Activated CD8-positive, alpha-beta T cell treated with anti-CD3 and anti-CD28 coated beads, Interleukin-2, amount 10 ng/mL, durations not matched to agents 7 days and 5 days (primary cell): Measurements from ENCODE around the gene KAT7. TPM values are rescaled to one million over a fixed set of nuclear protein-coding genes. Genes with fewer than 3 reads are reported as not detected.

ENCODE experiments used
- ATAC-seq: fragments of 150-1000 bp; cut with Tn5 transposase; one replicate; pipeline ENCODE4 v1.10.0; 2021; ENCODE audit warnings: moderate library complexity
- CTCF ChIA-PET: fragments of 350-600 bp; sonication (Branson Sonifier 250); formaldehyde crosslinking; loops from one replicate; lab custom pipeline; 2021; ENCODE audit warnings: antibody characterized with exemption; lab: Charles Lee
- POLR2A ChIA-PET: fragments of 350-600 bp; sonication (Branson Sonifier 250); formaldehyde crosslinking; loops from one replicate; lab custom pipeline; 2021; ENCODE audit warnings: antibody characterized with exemption; lab: Charles Lee
- DNase-seq: peaks from one replicate; pipeline ENCODE4 v3.0.0-alpha.2; 2020
- H3K27ac Mint-ChIP-seq: one replicate; pipeline ENCODE4 v1.8.0; 2021; ENCODE audit warnings: mild to moderate bottlenecking, mixed read lengths
- H3K27me3 Mint-ChIP-seq: one replicate; pipeline ENCODE4 v1.8.0; 2021; ENCODE audit warnings: low read depth, mixed read lengths
- H3K36me3 Mint-ChIP-seq: one replicate; pipeline ENCODE4 v1.8.0; 2021; ENCODE audit warnings: low read depth, mixed read lengths
- H3K4me1 Mint-ChIP-seq: one replicate; pipeline ENCODE4 v1.8.0; 2021; ENCODE audit warnings: low read depth, mixed read lengths
- H3K4me3 Mint-ChIP-seq: one replicate; pipeline ENCODE4 v1.8.0; 2021; ENCODE audit warnings: mild to moderate bottlenecking, mixed read lengths
- H3K9me3 Mint-ChIP-seq: one replicate; pipeline ENCODE4 v1.8.0; 2022; ENCODE audit warnings: mixed read lengths; ENCODE audit not compliant: insufficient read depth
- total RNA-seq, 2 experiments: library from RNA; stranded (reverse); gene quantifications; one replicate each; pipeline ENCODE4 v1.2.3, GENCODE V29; 2021

KAT7 gene
- total RNA-seq, 2 experiments from 2014 or later = 75.8 to 76.0 TPM

DNA sequence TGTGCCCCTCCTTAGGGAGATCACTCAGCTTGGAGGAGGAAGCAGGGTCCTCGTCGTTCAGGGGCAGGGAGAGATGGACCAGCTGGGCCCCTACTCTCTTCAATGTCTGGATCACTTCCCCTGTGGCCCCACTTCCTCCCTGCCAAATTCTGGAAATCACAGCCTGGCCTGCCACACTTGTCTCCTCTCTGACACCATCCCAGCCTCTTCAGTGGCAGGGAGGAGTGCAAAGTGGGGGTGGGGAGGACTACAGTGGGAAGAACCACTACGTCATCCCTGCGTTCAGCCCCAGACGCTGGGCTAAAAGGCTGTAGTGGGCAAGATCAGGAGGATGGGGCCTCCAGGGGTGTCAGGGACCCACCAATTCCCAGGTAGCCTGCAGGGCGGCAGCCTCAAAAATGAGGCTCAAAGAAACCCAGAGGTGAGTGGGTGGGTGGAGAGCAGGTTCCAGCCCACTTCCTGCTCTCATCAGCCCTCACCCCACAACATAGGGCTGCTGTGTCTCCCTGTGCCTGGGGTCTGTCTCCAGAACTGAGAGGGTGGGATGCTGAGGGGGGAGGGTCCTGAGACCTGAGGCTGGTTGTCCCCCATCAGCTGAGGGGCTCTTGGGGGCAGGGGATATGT, 84.4 kb downstream of the KAT7 start:
- Mint-ChIP-seq H3K36me3 (no peaks in the 10 kb centered on the region), H3K27ac (peak overlapping the region; percentile 52), H3K9me3 (no peaks in the 10 kb centered on the region), H3K4me1 (peaks cover 14% of the 10 kb centered on the region), H3K4me3 (no peak overlapping the region), H3K27me3 (peaks cover 6% of the 10 kb centered on the region)
- ChIA-PET CTCF (interaction anchor here (1.1 to 9.8 kb wide), 3 partner anchors 11 to 222 kb away, joined by 4 to 137 read pairs (median 4); partner anchors contain the start of genes DLX3 and PDK2), POLR2A (interaction anchor here (0.6 kb wide), 1 partner anchor 513 kb away, joined by 3 read pairs; no protein-coding TSS in a partner anchor)
- DNase-seq = no peak
- ATAC-seq = no peak

DNA sequence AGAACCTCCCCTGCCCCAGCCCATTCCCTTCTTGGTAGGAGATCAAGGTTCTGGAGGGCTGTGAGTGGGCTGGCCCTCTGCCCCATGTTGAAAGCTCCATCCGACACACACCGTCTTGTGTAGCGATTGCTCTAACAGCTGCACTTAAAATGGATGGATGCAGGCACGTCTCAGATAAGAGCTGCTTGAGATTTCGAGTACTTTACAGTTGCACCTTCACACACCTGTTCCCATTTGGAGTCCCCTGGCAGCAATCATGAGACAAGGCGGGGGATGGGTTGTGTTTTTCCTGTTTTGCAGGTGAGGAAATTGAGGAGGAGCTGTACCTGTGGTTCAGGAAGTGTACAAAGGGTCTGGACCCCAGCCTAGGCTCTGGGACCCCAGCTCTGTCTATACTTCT, 85.0 kb downstream of the KAT7 start:
- peaks cover 6% of the 10 kb centered on the region for H3K27me3 Mint-ChIP-seq
- no peaks in the 10 kb centered on the region for H3K36me3 Mint-ChIP-seq
- H3K4me1 Mint-ChIP-seq = peaks cover 14% of the 10 kb centered on the region
- POLR2A ChIA-PET = no interaction called here
- H3K9me3 Mint-ChIP-seq = no peaks in the 10 kb centered on the region
- DNase-seq (no peak), ATAC-seq (no peak)
- CTCF ChIA-PET = interaction anchor here (1.2 to 9.8 kb wide), 2 partner anchors 12 to 124 kb away, joined by 4 to 137 read pairs; partner anchors contain the start of gene DLX3
- H3K27ac Mint-ChIP-seq = peak overlapping the region; percentile 24
- no peak overlapping the region for H3K4me3 Mint-ChIP-seq

DNA sequence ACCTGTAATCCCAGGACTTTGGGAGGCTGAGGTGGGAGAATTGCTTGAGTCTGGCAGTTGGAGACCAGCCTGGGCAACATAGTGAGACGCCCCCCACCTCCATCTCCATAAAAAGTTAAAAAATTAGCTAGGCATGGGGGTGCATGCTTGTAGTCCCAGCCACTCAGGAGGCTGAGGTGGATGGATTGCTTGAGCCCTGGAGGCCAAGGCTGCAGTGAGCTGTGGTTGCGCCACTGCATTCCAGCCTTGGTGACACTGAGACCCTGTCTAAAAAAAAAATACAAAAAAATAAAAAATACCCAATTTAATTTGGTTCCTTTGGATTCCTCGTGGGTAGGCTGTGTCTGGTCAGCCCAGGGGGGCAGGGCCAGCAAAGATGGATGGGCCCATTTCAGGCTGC, 85.4 kb downstream of the KAT7 start:
- ChIA-PET CTCF (interaction anchor here (1.2 to 9.8 kb wide), 2 partner anchors 12 to 124 kb away, joined by 4 to 137 read pairs; partner anchors contain the start of gene DLX3), POLR2A (no interaction called here)
- H3K9me3 Mint-ChIP-seq = no peaks in the 10 kb centered on the region
- no peak for DNase-seq
- H3K27ac Mint-ChIP-seq = peak overlapping the region; percentile 24
- peaks cover 14% of the 10 kb centered on the region for H3K4me1 Mint-ChIP-seq
- no peak overlapping the region for H3K4me3 Mint-ChIP-seq
- H3K36me3 Mint-ChIP-seq = no peaks in the 10 kb centered on the region
- no peak for ATAC-seq
- peaks cover 8% of the 10 kb centered on the region for H3K27me3 Mint-ChIP-seq

DNA sequence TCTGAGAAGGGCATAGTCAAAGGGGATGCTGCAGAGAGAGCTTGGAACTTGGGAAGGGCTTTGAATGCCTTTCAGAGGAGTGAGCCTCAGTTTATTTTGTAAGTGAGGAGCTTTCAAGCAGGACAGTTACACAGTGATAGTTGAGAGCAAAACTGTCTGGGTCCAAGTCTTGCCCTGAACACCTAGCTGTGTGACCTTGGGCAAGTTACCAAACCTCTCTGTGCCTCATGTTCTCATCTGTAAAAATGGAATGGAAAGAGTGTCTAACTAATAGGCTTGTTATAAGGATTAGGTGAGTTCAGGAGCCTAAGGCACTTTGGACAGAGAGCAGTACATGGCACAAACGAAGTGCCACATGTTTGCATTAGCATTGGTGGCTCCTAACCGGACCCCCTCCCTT, 86.4 kb downstream of the KAT7 start:
- DNase-seq (no peak), ATAC-seq (no peak)
- POLR2A ChIA-PET = interaction anchor here (0.5 kb wide), 1 partner anchor 56 kb away, joined by 3 read pairs; no protein-coding TSS in a partner anchor
- H3K4me1 Mint-ChIP-seq = peaks cover 14% of the 10 kb centered on the region
- no peaks in the 10 kb centered on the region for H3K36me3 Mint-ChIP-seq
- no peak overlapping the region for H3K4me3 Mint-ChIP-seq
- CTCF ChIA-PET = interaction anchor here (1.2 to 9.8 kb wide), 2 partner anchors 8 to 123 kb away, joined by 3 to 137 read pairs; partner anchors contain the start of gene DLX3
- H3K27me3 Mint-ChIP-seq = peaks cover 17% of the 10 kb centered on the region
- H3K9me3 Mint-ChIP-seq = no peaks in the 10 kb centered on the region
- no peak overlapping the region for H3K27ac Mint-ChIP-seq

DNA sequence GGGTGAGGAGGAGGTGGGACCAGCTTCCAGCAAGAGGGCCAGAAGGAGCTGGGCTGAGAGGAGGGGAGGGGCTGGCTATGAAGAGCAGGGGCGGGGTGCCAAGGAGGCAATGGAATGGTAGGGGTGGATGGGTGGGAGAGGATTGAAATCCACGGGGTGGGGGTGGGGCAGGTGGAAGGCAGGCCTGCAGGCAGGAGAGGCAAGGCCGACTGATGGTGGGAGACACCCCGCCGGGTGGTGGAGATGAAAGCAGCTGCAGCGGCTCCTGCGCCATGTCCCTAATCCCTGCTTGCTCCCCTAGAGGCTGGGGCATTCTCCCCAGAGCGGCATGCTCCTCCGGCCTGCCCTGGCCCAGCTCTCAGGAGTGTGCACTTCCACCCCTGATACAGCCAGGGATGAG, 87.2 kb downstream of the KAT7 start:
- ChIA-PET POLR2A (no interaction called here), CTCF (interaction anchor here (0.7 to 9.8 kb wide), 5 partner anchors 9 to 122 kb away, joined by 3 to 137 read pairs (median 4); partner anchors contain the start of gene DLX3)
- Mint-ChIP-seq H3K27ac (no peak overlapping the region), H3K36me3 (no peaks in the 10 kb centered on the region), H3K27me3 (peaks cover 23% of the 10 kb centered on the region), H3K9me3 (no peaks in the 10 kb centered on the region), H3K4me1 (peaks cover 21% of the 10 kb centered on the region), H3K4me3 (no peak overlapping the region)
- ATAC-seq = no peak
- DNase-seq = no peak

DNA sequence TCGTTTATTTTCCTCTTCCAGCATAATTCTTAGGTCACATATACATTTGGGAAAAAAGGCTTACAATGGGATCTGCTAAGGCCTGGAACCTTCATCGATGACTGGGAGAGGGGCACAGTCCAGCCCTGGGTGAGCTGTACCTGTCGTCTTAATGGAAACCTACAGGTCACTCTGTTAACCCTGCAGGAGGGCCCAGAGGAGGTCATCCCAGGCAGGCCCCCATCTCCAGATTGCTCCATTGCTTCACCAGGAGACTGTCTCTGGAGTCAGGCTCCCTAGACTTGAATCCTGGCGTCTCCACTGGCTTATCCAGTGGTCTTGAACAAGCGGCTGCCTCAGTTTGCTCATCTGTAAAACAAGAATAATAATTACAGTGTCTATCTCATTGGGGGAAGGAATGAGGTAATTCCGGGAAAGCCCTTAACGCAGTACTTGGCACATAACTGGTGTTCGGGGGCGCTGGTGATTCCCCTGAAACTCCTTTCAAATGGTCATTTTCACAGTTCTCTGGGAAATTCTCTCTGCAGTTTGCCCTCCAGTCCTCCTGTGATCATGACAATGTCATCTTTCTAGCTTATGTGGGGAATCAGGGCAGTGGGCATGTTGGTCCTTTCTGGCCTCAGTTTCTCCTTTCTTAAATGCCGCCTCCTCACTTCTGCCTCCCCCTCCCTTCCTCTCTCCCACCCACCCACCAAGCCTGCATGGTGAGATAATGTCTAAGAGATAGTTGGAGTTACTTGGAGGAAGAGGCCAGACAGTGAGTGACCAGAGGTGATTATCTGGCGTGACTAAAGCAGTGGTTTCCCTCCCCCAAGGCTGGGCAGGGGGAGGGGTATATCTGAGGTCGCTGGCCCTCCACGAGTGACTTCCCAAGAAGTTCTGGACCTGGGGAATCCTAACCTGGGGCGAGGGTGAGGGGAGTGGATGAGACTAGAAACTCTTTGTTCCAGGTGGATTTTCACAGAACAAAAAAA, 90.7 kb downstream of the KAT7 start:
- POLR2A ChIA-PET = no interaction called here
- no peaks in the 10 kb centered on the region for H3K36me3 Mint-ChIP-seq
- CTCF ChIA-PET = interaction anchor here (1.1 to 9.8 kb wide), 5 partner anchors 8 to 215 kb away, joined by 4 to 137 read pairs (median 5); partner anchors contain the start of gene DLX3
- peaks cover 38% of the 10 kb centered on the region for H3K27me3 Mint-ChIP-seq
- peaks cover 8% of the 10 kb centered on the region for H3K4me1 Mint-ChIP-seq
- no peak for DNase-seq
- H3K27ac Mint-ChIP-seq = no peak overlapping the region
- H3K9me3 Mint-ChIP-seq = no peaks in the 10 kb centered on the region
- H3K4me3 Mint-ChIP-seq = no peak overlapping the region
- no peak for ATAC-seq

DNA sequence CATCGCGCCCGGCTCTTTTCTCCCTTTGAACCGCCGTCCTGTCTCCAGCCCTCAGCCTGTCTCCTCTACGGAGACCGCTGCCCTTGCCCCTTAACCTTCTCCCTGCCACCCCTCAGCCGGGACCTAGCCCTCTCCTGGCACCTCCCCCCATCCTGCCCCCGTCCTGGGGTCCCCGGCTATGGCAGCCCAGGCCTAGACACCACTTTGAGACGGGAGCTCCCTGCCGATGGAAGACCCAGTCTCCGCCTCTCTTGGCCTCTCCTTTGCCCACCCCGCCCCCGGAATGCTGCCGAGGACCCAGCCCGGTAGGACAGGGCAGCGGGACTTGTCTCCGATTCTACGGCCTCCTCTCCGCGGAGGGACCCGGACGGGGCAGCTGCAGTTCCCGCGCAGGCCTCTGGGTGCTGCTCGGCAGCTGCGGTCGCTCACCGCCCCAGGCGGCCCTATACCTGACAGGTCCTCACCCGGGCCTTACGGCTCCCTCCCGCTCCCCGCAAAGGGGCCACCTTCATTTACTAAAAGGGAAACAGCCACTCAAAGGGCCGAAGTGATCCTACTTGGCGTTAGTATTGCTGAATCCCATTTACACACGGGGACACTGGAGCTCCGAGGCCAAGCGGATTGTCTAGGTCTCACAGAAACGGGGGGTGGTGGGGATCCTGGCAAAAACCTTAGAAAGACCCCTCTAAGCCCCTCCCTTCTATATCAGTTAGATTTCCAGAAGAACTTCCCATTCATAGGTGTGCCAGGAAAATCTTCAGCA, 92.0 kb downstream of the KAT7 start:
- ChIA-PET CTCF (interaction anchor here (0.7 to 9.8 kb wide), 14 partner anchors 9 to 323 kb away, joined by 3 to 137 read pairs (median 4); partner anchors contain the start of gene DLX3), POLR2A (no interaction called here)
- Mint-ChIP-seq H3K27ac (no peak overlapping the region), H3K9me3 (no peaks in the 10 kb centered on the region), H3K4me1 (peaks cover 8% of the 10 kb centered on the region), H3K36me3 (no peaks in the 10 kb centered on the region), H3K4me3 (no peak overlapping the region), H3K27me3 (peaks cover 36% of the 10 kb centered on the region)
- DNase-seq (peak; percentile 80), ATAC-seq (peak; percentile 98)

DNA sequence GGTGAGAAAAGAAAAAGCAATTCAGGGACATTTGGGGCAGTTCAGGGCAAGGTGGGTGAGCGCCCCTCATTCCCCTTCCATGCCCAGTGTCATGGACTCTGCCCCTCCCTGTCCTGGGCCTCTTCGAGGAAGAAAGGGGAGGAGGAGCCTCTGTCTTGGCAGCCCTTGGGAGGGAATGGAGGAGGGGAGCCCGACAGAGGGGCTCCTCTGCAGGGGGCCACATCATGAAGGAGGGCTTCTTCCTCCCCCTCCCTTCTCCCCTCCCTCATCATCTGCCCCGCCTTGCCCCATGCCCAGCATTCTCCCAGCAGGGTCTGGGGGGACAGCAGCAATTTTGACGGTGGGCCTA, 92.5 kb downstream of the KAT7 start:
- POLR2A ChIA-PET = no interaction called here
- Mint-ChIP-seq H3K36me3 (no peaks in the 10 kb centered on the region), H3K4me3 (no peak overlapping the region), H3K27ac (no peak overlapping the region), H3K27me3 (peaks cover 35% of the 10 kb centered on the region), H3K4me1 (peaks cover 8% of the 10 kb centered on the region), H3K9me3 (no peaks in the 10 kb centered on the region)
- ATAC-seq (no peak), DNase-seq (no peak)
- CTCF ChIA-PET = interaction anchor here (0.7 to 9.8 kb wide), 9 partner anchors 15 to 323 kb away, joined by 3 to 137 read pairs (median 4); partner anchors contain the start of gene DLX3

DNA sequence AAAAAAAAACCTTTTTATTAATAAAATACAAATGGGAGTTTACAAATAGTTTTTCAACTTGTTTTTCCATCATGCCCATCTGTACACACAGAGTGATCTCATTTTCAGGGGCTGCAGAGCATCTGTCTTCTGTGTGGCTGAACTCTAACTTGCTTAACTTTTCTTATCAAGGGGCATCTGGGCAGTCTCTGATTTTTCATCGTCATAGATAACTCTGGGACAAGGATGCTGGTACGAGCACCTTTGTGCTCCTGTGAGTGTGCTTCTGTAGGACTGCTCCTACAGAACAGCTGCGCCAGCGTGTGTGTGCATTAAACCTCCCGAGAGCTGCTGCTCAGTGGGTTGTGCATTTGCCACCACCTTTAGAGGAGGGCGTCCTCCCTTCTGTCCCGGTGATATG, 94.0 kb downstream of the KAT7 start:
- no peak for ATAC-seq

More for the DNA sequence above, 94.0 kb downstream of the KAT7 start:
- Mint-ChIP-seq H3K36me3 (no peaks in the 10 kb centered on the region), H3K9me3 (no peaks in the 10 kb centered on the region), H3K4me3 (no peak overlapping the region), H3K4me1 (peaks cover 8% of the 10 kb centered on the region), H3K27ac (no peak overlapping the region), H3K27me3 (peaks cover 36% of the 10 kb centered on the region)
- DNase-seq = no peak
- CTCF ChIA-PET = interaction anchor here (1.6 kb wide), 1 partner anchor 115 kb away, joined by 18 read pairs; no protein-coding TSS in a partner anchor
- POLR2A ChIA-PET = no interaction called here
